Left hindlimb (tissue), 1 donor: ENCODE results near the gene TUT7.
"Not testable (repeated sequence)": the region's sequence is repeated elsewhere in the genome, so short reads cannot be mapped to it uniquely, and the experiment has no call there.

Source experiments
- DNase-seq: peaks from one replicate; pipeline ENCODE4 v3.0.0-alpha.2; 2018

TUT7 gene

GRCh38 chr9:86344818-86345217 lies 9.4 kb downstream of the TUT7 start:
- DNase-seq = no peak

- no peak for DNase-seq
These were observed 11.9 kb downstream of the TUT7 start for GRCh38 chr9:86342269-86342668.

GRCh38 chr9:86341007-86341491 lies 13.2 kb downstream of the TUT7 start:
- no peak for DNase-seq

GRCh38 chr9:86340356-86341006 lies 13.7 kb downstream of the TUT7 start:
- DNase-seq = no peak

GRCh38 chr9:86337469-86338108 lies 16.6 kb downstream of the TUT7 start:
- DNase-seq = no peak

GRCh38 chr9:86336058-86336457 lies 18.2 kb downstream of the TUT7 start:
- no peak for DNase-seq

- no peak for DNase-seq
These were observed 20.6 kb downstream of the TUT7 start for GRCh38 chr9:86333651-86334050.

GRCh38 chr9:86330186-86330585 lies 24.0 kb downstream of the TUT7 start:
- DNase-seq = no peak

- no peak for DNase-seq
These were observed 24.6 kb downstream of the TUT7 start for GRCh38 chr9:86329649-86330048.

GRCh38 chr9:86328156-86328555 lies 26.1 kb downstream of the TUT7 start:
- DNase-seq = no peak

- no peak for DNase-seq
These were observed 27.7 kb downstream of the TUT7 start for GRCh38 chr9:86326536-86326935.

- DNase-seq = no peak
These were observed 29.3 kb downstream of the TUT7 start for GRCh38 chr9:86324901-86325300.

- no peak for DNase-seq
These were observed 29.9 kb downstream of the TUT7 start for GRCh38 chr9:86324308-86324707.

- no peak for DNase-seq
These were observed 31.1 kb downstream of the TUT7 start for GRCh38 chr9:86322973-86323644.

GRCh38 chr9:86321373-86321772 lies 32.8 kb downstream of the TUT7 start:
- no peak for DNase-seq

- no peak for DNase-seq
These were observed 36.0 kb downstream of the TUT7 start for GRCh38 chr9:86318187-86318586.

GRCh38 chr9:86315078-86315477 lies 39.1 kb downstream of the TUT7 start:
- DNase-seq = no peak

- DNase-seq = not testable (repeated sequence)
These were observed 41.3 kb downstream of the TUT7 start for GRCh38 chr9:86312959-86313358.

- DNase-seq = no peak
These were observed 45.5 kb downstream of the TUT7 start for GRCh38 chr9:86308687-86309086.

GRCh38 chr9:86304236-86304730 lies 49.9 kb downstream of the TUT7 start:
- DNase-seq = no peak

- no peak for DNase-seq
These were observed 50.8 kb downstream of the TUT7 start for GRCh38 chr9:86303316-86303975.

- no peak for DNase-seq
These were observed 52.5 kb downstream of the TUT7 start for GRCh38 chr9:86301686-86302085.

GRCh38 chr9:86300701-86301100 lies 53.5 kb downstream of the TUT7 start:
- no peak for DNase-seq
